Ovary (tissue), 9 donors: Measurements from ENCODE around the gene MED27. TPM values are rescaled to one million over a fixed set of nuclear protein-coding genes. Genes with fewer than 3 reads are reported as not detected.

Experiments used
- DNase-seq, 5 donors: peaks; one replicate each; pipeline ENCODE4 v3.0.0-alpha.2; 2019 to 2020
- H3K27ac ChIP-seq, 2 donors: fragments of 200-600 bp; one replicate each; pipeline versions ENCODE4 v1.5.1 to v1.8.0; 2019 to 2022
- H3K27me3 ChIP-seq: fragments of 200-600 bp; one replicate; pipeline ENCODE4 v1.8.0; 2022
- H3K36me3 ChIP-seq: fragments of 200-600 bp; sonication (generic); one replicate; pipeline ENCODE4 v1.5.1; 2019
- H3K4me1 ChIP-seq: one replicate; pipeline ENCODE4 v1.8.1; 2013; ENCODE audit warnings: mild to moderate bottlenecking, moderate library complexity; ENCODE audit not compliant: insufficient read depth
- H3K4me3 ChIP-seq: fragments of 200-600 bp; sonication (generic); one replicate; pipeline ENCODE4 v1.5.1; 2017
- H3K9me3 ChIP-seq, 2 donors: fragments of 200-600 bp in 1 of 2; sonication (generic) in 1 of 2; one replicate each; pipeline versions ENCODE4 v1.5.1 to v1.8.1; 2013 to 2019; ENCODE audit warnings: mild to moderate bottlenecking in 1 of 2, moderate library complexity in 1 of 2
- EP300 ChIP-seq: sonication (generic); formaldehyde crosslinking; IDR thresholded peaks from one replicate; pipeline ENCODE4 v1.6.1; 2017; ENCODE audit warnings: antibody characterized with exemption
- POLR2A ChIP-seq: fragments of 450-650 bp; IDR thresholded peaks from one replicate; pipeline ENCODE4 v1.6.1; 2017; ENCODE audit warnings: antibody characterized with exemption, mild to moderate bottlenecking, moderate library complexity
- WGBS, 3 donors: extraction: QIAGEN DNeasy Blood & Tissue Kit in 1 of 3; methylation state at CpG; one replicate each; pipeline versions ENCODE4 v1.1.5 to v1.1.7; 2013 to 2017; 5-methylcytosine and 5-hydroxymethylcytosine counted together
- intact Hi-C, 4 donors: fragments of 100-400 bp; cut with DNase I; formaldehyde crosslinking; loops; one replicate each; pipeline versions ENCODE4 v1.11.0 to v1.15.1; 2022 to 2023
- polyA plus RNA-seq, 2 donors: library from polyadenylated mRNA; stranded (reverse); fragments of 200-250 nt in 1 of 2; fragments of 350-450 nt in 1 of 2; fragmentation: Illumina TruSeq in 1 of 2; extraction: RNeasy Lipid Tissue Mini Kit (QIAGEN cat#74804) in 1 of 2; gene quantifications; one replicate each; pipeline ENCODE4 v1.2.3, GENCODE V29; 2013 to 2014
- total RNA-seq, 7 donors: library from RNA; depleted of rRNA in 2 of 7; stranded (reverse); fragments of >200 nt in 2 of 7; fragmentation: NEBNext Ultra II Directional in 3 of 7; extraction: Animal tissue kit (Norgen Biotek cat#: 25700) in 3 of 7; gene quantifications; one replicate each; pipeline versions ENCODE4 v1.1.0 to v1.2.4, GENCODE V29; 2016 to 2023
- TF ChIP-seq, protein P1 (sequence below), 3 donors: fragments of 450-650 bp in 2 of 3; fragments of 200-600 bp in 1 of 3; IDR thresholded peaks; one replicate each; pipeline versions ENCODE4 v1.5.1 to v1.8.0; 2016 to 2022; ENCODE audit warnings: antibody characterized with exemption in 3 of 3, mild to moderate bottlenecking in 1 of 3
- donor health status: DM: no; HTN: no; CAD: no; lungs with moderate emphysema.
- donor health status: DM: no; HTN: no; CAD: no.
- donor health status: Bipolar disorder and iron deficiency.
- donor health status: DM: yes; HTN: yes; CAD: no.
- donor health status: DM: no; HTN: no; CAD: no.
- donor health status: DM: yes; HTN: yes; CAD: no.

The MED27 gene
- total and polyA plus RNA-seq, 9 donors = 7.6 to 24.9 (median 17.4) TPM

DNA sequence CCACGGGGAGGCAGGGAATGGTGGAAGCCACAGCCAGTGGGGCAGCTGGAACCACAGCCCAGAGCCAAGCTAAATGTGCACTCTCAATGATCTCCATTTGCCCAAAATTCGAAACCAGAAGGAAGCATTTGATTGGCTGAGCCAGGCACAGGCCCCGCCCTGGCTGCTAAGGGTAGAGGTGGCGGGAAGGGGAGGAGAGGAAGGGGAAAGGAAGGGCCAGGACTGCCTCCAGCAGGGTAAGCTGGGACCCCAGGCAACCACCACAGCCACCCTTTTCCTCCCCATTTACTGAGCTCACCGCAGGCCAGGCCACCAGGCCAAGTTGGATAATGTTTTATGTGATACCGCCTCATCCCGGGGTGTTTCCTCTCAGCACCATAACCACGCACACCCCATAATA lies 239.4 kb downstream of the MED27 start:
- no peaks in the 10 kb centered on the region for H3K36me3 ChIP-seq
- intact Hi-C loops = no loop called here
- H3K4me1 ChIP-seq = no peaks in the 10 kb centered on the region
- TF ChIP-seq EP300 = no peak
- TF ChIP-seq, protein P1, sequence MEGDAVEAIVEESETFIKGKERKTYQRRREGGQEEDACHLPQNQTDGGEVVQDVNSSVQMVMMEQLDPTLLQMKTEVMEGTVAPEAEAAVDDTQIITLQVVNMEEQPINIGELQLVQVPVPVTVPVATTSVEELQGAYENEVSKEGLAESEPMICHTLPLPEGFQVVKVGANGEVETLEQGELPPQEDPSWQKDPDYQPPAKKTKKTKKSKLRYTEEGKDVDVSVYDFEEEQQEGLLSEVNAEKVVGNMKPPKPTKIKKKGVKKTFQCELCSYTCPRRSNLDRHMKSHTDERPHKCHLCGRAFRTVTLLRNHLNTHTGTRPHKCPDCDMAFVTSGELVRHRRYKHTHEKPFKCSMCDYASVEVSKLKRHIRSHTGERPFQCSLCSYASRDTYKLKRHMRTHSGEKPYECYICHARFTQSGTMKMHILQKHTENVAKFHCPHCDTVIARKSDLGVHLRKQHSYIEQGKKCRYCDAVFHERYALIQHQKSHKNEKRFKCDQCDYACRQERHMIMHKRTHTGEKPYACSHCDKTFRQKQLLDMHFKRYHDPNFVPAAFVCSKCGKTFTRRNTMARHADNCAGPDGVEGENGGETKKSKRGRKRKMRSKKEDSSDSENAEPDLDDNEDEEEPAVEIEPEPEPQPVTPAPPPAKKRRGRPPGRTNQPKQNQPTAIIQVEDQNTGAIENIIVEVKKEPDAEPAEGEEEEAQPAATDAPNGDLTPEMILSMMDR (IDR thresholded peaks at IDR 0.05) = no peak
- no peak for TF ChIP-seq POLR2A
- DNase-seq = no peak
- H3K27ac ChIP-seq = no peak overlapping the region
- H3K9me3 ChIP-seq = no peaks in the 10 kb centered on the region
- WGBS, 3 donors = 85 to 89% (median 86%) methylated on average over 8 of the region's 8 CpGs
- no peaks in the 10 kb centered on the region for H3K27me3 ChIP-seq
- no peak overlapping the region for H3K4me3 ChIP-seq

DNA sequence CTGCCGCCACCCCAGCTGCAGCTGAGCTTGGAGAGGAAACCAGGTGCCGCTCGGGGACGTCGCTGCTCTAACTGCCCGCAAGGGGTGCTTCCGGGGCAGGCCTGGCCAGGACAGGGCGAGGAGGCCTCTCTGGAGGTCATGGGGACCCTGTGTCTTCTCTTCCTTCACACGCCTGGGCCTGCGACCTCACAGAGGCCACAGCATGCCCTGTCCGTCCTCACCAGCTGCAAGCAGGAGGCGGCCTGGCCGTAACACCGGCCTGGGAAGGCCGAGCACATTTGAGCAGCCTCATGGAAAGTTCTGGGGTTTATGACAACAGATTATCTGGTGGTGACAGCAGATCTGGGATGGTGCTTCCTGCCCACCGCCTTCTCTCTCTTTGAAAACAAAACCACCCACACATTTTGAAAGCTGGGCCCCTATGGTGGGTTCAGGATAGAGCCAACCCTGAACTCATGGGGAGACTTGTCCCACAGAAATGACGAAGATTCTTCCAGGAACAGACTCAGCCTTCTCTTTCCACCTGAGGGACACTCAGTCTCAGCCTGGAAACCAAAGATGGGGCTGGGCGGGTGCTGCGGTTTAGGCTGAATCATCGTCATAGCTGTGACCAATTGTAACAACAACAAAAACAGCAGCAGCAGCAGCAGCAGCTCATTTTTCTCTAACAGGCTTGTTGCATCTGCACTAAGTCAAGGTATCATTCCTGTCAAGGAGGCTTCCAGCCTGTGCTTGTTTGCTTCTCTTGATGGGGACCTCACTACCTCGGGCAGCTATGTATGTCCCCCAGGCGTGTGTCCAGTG lies 240.2 kb downstream of the MED27 start:
- H3K27me3 ChIP-seq = no peaks in the 10 kb centered on the region
- TF ChIP-seq POLR2A (no peak), EP300 (no peak)
- TF ChIP-seq, protein P1 (IDR thresholded peaks at IDR 0.05) = no peak
- no peak for DNase-seq
- H3K36me3 ChIP-seq = no peaks in the 10 kb centered on the region
- H3K4me3 ChIP-seq = no peak overlapping the region
- no peaks in the 10 kb centered on the region for H3K4me1 ChIP-seq
- H3K27ac ChIP-seq = no peak overlapping the region
- intact Hi-C loops = no loop called here
- WGBS, 3 donors = 73 to 77% (median 75%) methylated on average over 22 of the region's 22 CpGs
- no peaks in the 10 kb centered on the region for H3K9me3 ChIP-seq

DNA sequence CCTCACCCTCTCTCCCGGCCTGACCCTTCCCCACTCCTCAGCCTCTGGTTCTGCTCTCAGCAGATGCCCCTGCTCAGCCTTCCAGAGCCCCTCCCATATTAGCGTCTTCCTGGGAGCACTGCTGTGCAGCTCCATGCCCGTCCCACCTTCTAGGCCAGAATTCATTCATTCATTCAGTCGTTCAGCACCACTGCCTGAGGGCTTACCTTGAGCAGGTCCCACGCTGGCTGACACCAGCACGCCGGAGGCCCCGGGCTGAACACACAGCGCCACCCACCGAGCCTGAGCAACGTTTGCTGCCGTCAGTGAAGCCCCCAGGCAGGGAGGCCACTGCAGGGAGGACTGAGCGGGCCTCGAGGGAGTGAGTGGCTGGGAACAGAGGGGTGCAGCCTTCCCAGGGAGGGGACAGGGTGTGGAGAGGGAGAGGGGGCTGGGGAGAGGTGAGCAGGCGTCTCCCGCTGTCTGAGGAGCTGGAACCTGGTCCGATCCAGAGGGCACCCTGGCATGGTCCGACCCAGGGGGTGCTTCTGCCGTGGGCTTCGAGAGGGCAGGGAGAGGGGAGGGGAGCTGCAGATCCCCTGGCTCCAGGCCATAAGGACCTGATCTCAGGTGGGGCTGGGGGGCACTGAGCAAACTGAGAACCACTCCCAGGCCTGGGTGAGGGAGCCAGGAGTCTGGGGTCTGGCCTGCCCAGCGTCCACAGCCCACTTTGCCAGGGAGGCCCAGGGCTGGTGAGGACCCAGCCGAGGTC lies 241.0 kb downstream of the MED27 start:
- no peak overlapping the region for H3K27ac ChIP-seq
- TF ChIP-seq EP300 = no peak
- TF ChIP-seq POLR2A = no peak
- TF ChIP-seq, protein P1 (IDR thresholded peaks at IDR 0.05) = no peak
- no peaks in the 10 kb centered on the region for H3K36me3 ChIP-seq
- 61 to 70% (median 64%) methylated on average over 21 to 22 of the region's 22 CpGs for whole genome bisulfite sequencing, 3 donors
- no peak for DNase-seq
- intact Hi-C loops = no loop called here
- H3K4me3 ChIP-seq = no peak overlapping the region
- H3K9me3 ChIP-seq = no peaks in the 10 kb centered on the region
- H3K4me1 ChIP-seq = no peaks in the 10 kb centered on the region
- no peaks in the 10 kb centered on the region for H3K27me3 ChIP-seq

DNA sequence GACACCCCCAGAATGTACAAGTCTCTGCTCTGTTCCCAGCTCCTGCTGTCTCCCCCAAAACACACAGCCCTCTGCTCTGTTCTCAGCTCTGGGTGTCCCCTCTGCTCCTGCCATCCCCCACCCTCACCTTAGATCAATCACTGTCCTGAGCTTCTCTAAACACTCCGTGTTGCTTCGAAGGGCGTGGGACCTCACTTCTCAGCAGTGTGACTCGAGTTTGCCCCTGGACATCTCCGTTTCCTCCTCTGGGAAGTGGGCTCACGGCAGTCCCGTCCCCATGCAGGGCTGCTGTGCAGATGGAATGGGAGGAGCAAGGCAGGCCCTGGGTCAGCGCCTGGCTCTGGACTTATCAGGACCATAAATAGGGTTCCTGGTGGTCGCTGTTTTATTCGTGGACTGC lies 241.8 kb downstream of the MED27 start:
- WGBS, 3 donors = 55 to 60% (median 59%) methylated on average over 10 of the region's 10 CpGs
- Histone ChIP-seq H3K27ac (no peak overlapping the region), H3K27me3 (no peaks in the 10 kb centered on the region), H3K4me3 (no peak overlapping the region), H3K4me1 (no peaks in the 10 kb centered on the region), H3K36me3 (no peaks in the 10 kb centered on the region), H3K9me3 (no peaks in the 10 kb centered on the region)
- intact Hi-C loops = no loop called here
- DNase-seq = no peak
- TF ChIP-seq EP300 = no peak
- TF ChIP-seq, protein P1 (IDR thresholded peaks at IDR 0.05) = no peak
- no peak for TF ChIP-seq POLR2A
